ENCODE results near the gene OR6B2.

The OR6B2 gene

GRCh38 chr2:239985356-239985755 is 44.9 kb downstream of the OR6B2 start:
- Histone ChIP-seq H3K4me1 (no peaks in the 10 kb centered on the region), H3K9me3 (no peaks in the 10 kb centered on the region), H3K4me3 (no peak overlapping the region), H3K36me3 (replicated peaks) (peaks cover 40% of the 10 kb centered on the region), H3K27me3 (ENCODE audit: low read depth) (no peaks in the 10 kb centered on the region)
- in situ Hi-C loops (cut with MboI; ENCODE audit: low sequenced_read_pairs), result no loop called here
- DNase-seq (ENCODE audit: low spot score in 2 of 2), result no peak

- in situ Hi-C loops (cut with MboI; ENCODE audit: low sequenced_read_pairs), result no loop called here
- H3K4me3 ChIP-seq, result no peak overlapping the region
- no peaks in the 10 kb centered on the region for H3K4me1 ChIP-seq
- no peaks in the 10 kb centered on the region for H3K27me3 ChIP-seq (ENCODE audit: low read depth)
- peaks cover 34% of the 10 kb centered on the region for H3K36me3 ChIP-seq (replicated peaks)
- no peak for DNase-seq (ENCODE audit: low spot score in 2 of 2)
- no peaks in the 10 kb centered on the region for H3K9me3 ChIP-seq
Observed at GRCh38 chr2:239984421-239985194, 45.6 kb downstream of the OR6B2 start.

GRCh38 chr2:239983004-239983778 is 47.0 kb downstream of the OR6B2 start:
- Histone ChIP-seq H3K4me3 (no peak overlapping the region), H3K36me3 (replicated peaks) (peaks cover 31% of the 10 kb centered on the region), H3K9me3 (no peaks in the 10 kb centered on the region), H3K4me1 (no peaks in the 10 kb centered on the region), H3K27me3 (ENCODE audit: low read depth) (no peaks in the 10 kb centered on the region)
- no peak for DNase-seq (ENCODE audit: low spot score in 2 of 2)
- in situ Hi-C loops (cut with MboI; ENCODE audit: low sequenced_read_pairs), result no loop called here
